ENCODE results near the gene CCNY. TPM values are rescaled to one million over a fixed set of nuclear protein-coding genes. Genes with fewer than 3 reads are reported as not detected.
A peak's percentile ranks its signal among the peaks of the same experiment; 100 is the strongest.

CCNY gene
- total and polyA plus RNA-seq, 3 experiments from 2014 or later, result 15.1 to 65.2 (median 58.4) TPM

GRCh38 chr10:35467186-35467585, 130.9 kb downstream of the CCNY start:
- POLR2A ChIA-PET, result no interaction called here
- H3K4me1 ChIP-seq (ENCODE audit: insufficient read depth, low read length), result peaks cover 62% of the 10 kb centered on the region
- no peaks in the 10 kb centered on the region for H3K9me3 ChIP-seq (ENCODE audit: low read length)
- Mint-ChIP-seq H3K27ac (peak overlapping the region in 1 of 8 donors; percentile 35), H3K9me3 (no peaks in the 10 kb centered on the region), H3K4me1 (peaks cover 41 to 53% (median 52%) of the 10 kb centered on the region in 3 donors), H3K36me3 (no peaks in the 10 kb centered on the region), H3K27me3 (no peaks in the 10 kb centered on the region), H3K4me3 (no peak overlapping the region)
- H3K27me3 ChIP-seq (ENCODE audit: insufficient read depth, low read length, poor library complexity, severe bottlenecking), result no peaks in the 10 kb centered on the region
- no peak for DNase-seq
- CTCF ChIA-PET, result no interaction called here
- H3K27ac ChIP-seq (ENCODE audit: low read depth, low read length), result no peak overlapping the region
- H3K4me3 ChIP-seq (ENCODE audit: low read length), result no peak overlapping the region
- H3K36me3 ChIP-seq (ENCODE audit: insufficient read depth, low read length), result no peaks in the 10 kb centered on the region

- no peaks in the 10 kb centered on the region for H3K9me3 ChIP-seq (ENCODE audit: low read length)
- H3K4me1 Mint-ChIP-seq, result peaks cover 41 to 56% (median 53%) of the 10 kb centered on the region in 3 donors
- no peak for DNase-seq
- peak overlapping the region in 2 of 8 donors; percentile 24 to 53 for H3K27ac Mint-ChIP-seq
- ChIA-PET CTCF (no interaction called here), POLR2A (no interaction called here)
- no peak overlapping the region for H3K4me3 Mint-ChIP-seq
- H3K4me3 ChIP-seq (ENCODE audit: low read length), result no peak overlapping the region
- no peaks in the 10 kb centered on the region for H3K36me3 ChIP-seq (ENCODE audit: insufficient read depth, low read length)
- no peaks in the 10 kb centered on the region for H3K27me3 Mint-ChIP-seq
- H3K4me1 ChIP-seq (ENCODE audit: insufficient read depth, low read length), result peaks cover 32% of the 10 kb centered on the region
- no peaks in the 10 kb centered on the region for H3K27me3 ChIP-seq (ENCODE audit: insufficient read depth, low read length, poor library complexity, severe bottlenecking)
- peaks cover 0 to 4% (median 2%) of the 10 kb centered on the region in 3 donors for H3K36me3 Mint-ChIP-seq
- H3K9me3 Mint-ChIP-seq, result peaks cover 0 to 2% (median 0%) of the 10 kb centered on the region in 5 donors
- H3K27ac ChIP-seq (ENCODE audit: low read depth, low read length), result no peak overlapping the region
These were observed 134.1 kb downstream of the CCNY start for GRCh38 chr10:35470248-35470924.

GRCh38 chr10:35470925-35471315, 134.6 kb downstream of the CCNY start:
- H3K27me3 ChIP-seq (ENCODE audit: insufficient read depth, low read length, poor library complexity, severe bottlenecking), result no peaks in the 10 kb centered on the region
- DNase-seq, result no peak
- no peaks in the 10 kb centered on the region for H3K9me3 ChIP-seq (ENCODE audit: low read length)
- ChIA-PET POLR2A (no interaction called here), CTCF (no interaction called here)
- H3K4me3 ChIP-seq (ENCODE audit: low read length), result no peak overlapping the region
- Mint-ChIP-seq H3K4me3 (no peak overlapping the region), H3K36me3 (peaks cover 0 to 4% (median 2%) of the 10 kb centered on the region in 3 donors), H3K27ac (no peak overlapping the region), H3K9me3 (peaks cover 0 to 2% (median 0%) of the 10 kb centered on the region in 5 donors), H3K4me1 (peaks cover 41 to 56% (median 53%) of the 10 kb centered on the region in 3 donors), H3K27me3 (no peaks in the 10 kb centered on the region)
- no peaks in the 10 kb centered on the region for H3K36me3 ChIP-seq (ENCODE audit: insufficient read depth, low read length)
- H3K4me1 ChIP-seq (ENCODE audit: insufficient read depth, low read length), result peaks cover 27% of the 10 kb centered on the region
- H3K27ac ChIP-seq (ENCODE audit: low read depth, low read length), result no peak overlapping the region

- no peaks in the 10 kb centered on the region for H3K9me3 ChIP-seq (ENCODE audit: low read length)
- ChIA-PET POLR2A (no interaction called here), CTCF (no interaction called here)
- no peak overlapping the region for H3K27ac ChIP-seq (ENCODE audit: low read depth, low read length)
- no peak for DNase-seq
- H3K4me3 ChIP-seq (ENCODE audit: low read length), result no peak overlapping the region
- H3K27me3 ChIP-seq (ENCODE audit: insufficient read depth, low read length, poor library complexity, severe bottlenecking), result no peaks in the 10 kb centered on the region
- peaks cover 0 to 5% (median 0%) of the 10 kb centered on the region in 5 donors for H3K9me3 Mint-ChIP-seq
- H3K4me3 Mint-ChIP-seq, result no peak overlapping the region
- H3K36me3 ChIP-seq (ENCODE audit: insufficient read depth, low read length), result no peaks in the 10 kb centered on the region
- H3K4me1 ChIP-seq (ENCODE audit: insufficient read depth, low read length), result peaks cover 22% of the 10 kb centered on the region
- H3K4me1 Mint-ChIP-seq, result peaks cover 41 to 56% (median 53%) of the 10 kb centered on the region in 3 donors
- H3K27ac Mint-ChIP-seq, result no peak overlapping the region
- H3K36me3 Mint-ChIP-seq, result peaks cover 0 to 4% (median 2%) of the 10 kb centered on the region in 3 donors
- H3K27me3 Mint-ChIP-seq, result no peaks in the 10 kb centered on the region
These were observed 135.1 kb downstream of the CCNY start for GRCh38 chr10:35471435-35471834.

- H3K4me1 ChIP-seq (ENCODE audit: insufficient read depth, low read length), result no peaks in the 10 kb centered on the region
- H3K9me3 ChIP-seq (ENCODE audit: low read length), result no peaks in the 10 kb centered on the region
- peaks cover 20 to 40% (median 32%) of the 10 kb centered on the region in 3 donors for H3K4me1 Mint-ChIP-seq
- no peak overlapping the region for H3K27ac ChIP-seq (ENCODE audit: low read depth, low read length)
- ChIA-PET CTCF (no interaction called here), POLR2A (no interaction called here)
- H3K36me3 ChIP-seq (ENCODE audit: insufficient read depth, low read length), result no peaks in the 10 kb centered on the region
- H3K27me3 ChIP-seq (ENCODE audit: insufficient read depth, low read length, poor library complexity, severe bottlenecking), result no peaks in the 10 kb centered on the region
- peaks cover 0 to 19% (median 2%) of the 10 kb centered on the region in 3 donors for H3K36me3 Mint-ChIP-seq
- no peak overlapping the region for H3K4me3 ChIP-seq (ENCODE audit: low read length)
- peaks cover 0 to 5% (median 0%) of the 10 kb centered on the region in 5 donors for H3K9me3 Mint-ChIP-seq
- H3K27me3 Mint-ChIP-seq, result no peaks in the 10 kb centered on the region
- DNase-seq, result no peak
- no peak overlapping the region for H3K4me3 Mint-ChIP-seq
- peak overlapping the region in 1 of 8 donors; percentile 55 for H3K27ac Mint-ChIP-seq
These were observed 143.8 kb downstream of the CCNY start for GRCh38 chr10:35480142-35480541.

GRCh38 chr10:35481413-35481812, 145.1 kb downstream of the CCNY start:
- Mint-ChIP-seq H3K9me3 (peaks cover 0 to 1% (median 0%) of the 10 kb centered on the region in 5 donors), H3K27ac (peak overlapping the region in 2 of 8 donors; percentile 17 to 86), H3K4me3 (no peak overlapping the region), H3K27me3 (no peaks in the 10 kb centered on the region), H3K36me3 (peaks cover 0 to 26% (median 6%) of the 10 kb centered on the region in 3 donors), H3K4me1 (peaks cover 23 to 49% (median 34%) of the 10 kb centered on the region in 3 donors)
- ChIA-PET POLR2A (no interaction called here), CTCF (no interaction called here)
- Histone ChIP-seq H3K4me1 (ENCODE audit: insufficient read depth, low read length) (no peaks in the 10 kb centered on the region), H3K27ac (ENCODE audit: low read depth, low read length) (no peak overlapping the region), H3K9me3 (ENCODE audit: low read length) (no peaks in the 10 kb centered on the region), H3K27me3 (ENCODE audit: insufficient read depth, low read length, poor library complexity, severe bottlenecking) (no peaks in the 10 kb centered on the region), H3K4me3 (ENCODE audit: low read length) (no peak overlapping the region), H3K36me3 (ENCODE audit: insufficient read depth, low read length) (no peaks in the 10 kb centered on the region)
- DNase-seq, result no peak

- Mint-ChIP-seq H3K27ac (peak overlapping the region in 3 of 8 donors; percentile 0 to 40 (median 1)), H3K9me3 (no peaks in the 10 kb centered on the region), H3K27me3 (no peaks in the 10 kb centered on the region), H3K36me3 (peaks cover 0 to 58% (median 11%) of the 10 kb centered on the region in 3 donors), H3K4me1 (peaks cover 33 to 61% (median 39%) of the 10 kb centered on the region in 3 donors), H3K4me3 (no peak overlapping the region)
- CTCF ChIA-PET, result no interaction called here
- POLR2A ChIA-PET, result no interaction called here
- Histone ChIP-seq H3K36me3 (ENCODE audit: insufficient read depth, low read length) (no peaks in the 10 kb centered on the region), H3K27me3 (ENCODE audit: insufficient read depth, low read length, poor library complexity, severe bottlenecking) (no peaks in the 10 kb centered on the region), H3K9me3 (ENCODE audit: low read length) (no peaks in the 10 kb centered on the region), H3K27ac (ENCODE audit: low read depth, low read length) (no peak overlapping the region), H3K4me3 (ENCODE audit: low read length) (no peak overlapping the region), H3K4me1 (ENCODE audit: insufficient read depth, low read length) (no peaks in the 10 kb centered on the region)
- no peak for DNase-seq
These were observed 150.1 kb downstream of the CCNY start for GRCh38 chr10:35486297-35486990.

- Mint-ChIP-seq H3K9me3 (no peaks in the 10 kb centered on the region), H3K36me3 (peaks cover 0 to 63% (median 15%) of the 10 kb centered on the region in 3 donors), H3K4me3 (no peak overlapping the region), H3K27me3 (no peaks in the 10 kb centered on the region), H3K27ac (peak overlapping the region in 2 of 8 donors; percentile 20 to 66), H3K4me1 (peaks cover 30 to 58% (median 38%) of the 10 kb centered on the region in 3 donors)
- H3K4me1 ChIP-seq (ENCODE audit: insufficient read depth, low read length), result no peaks in the 10 kb centered on the region
- no peaks in the 10 kb centered on the region for H3K9me3 ChIP-seq (ENCODE audit: low read length)
- ChIA-PET POLR2A (no interaction called here), CTCF (no interaction called here)
- H3K27ac ChIP-seq (ENCODE audit: low read depth, low read length), result no peak overlapping the region
- H3K27me3 ChIP-seq (ENCODE audit: insufficient read depth, low read length, poor library complexity, severe bottlenecking), result no peaks in the 10 kb centered on the region
- H3K36me3 ChIP-seq (ENCODE audit: insufficient read depth, low read length), result no peaks in the 10 kb centered on the region
- H3K4me3 ChIP-seq (ENCODE audit: low read length), result no peak overlapping the region
- DNase-seq, result no peak
These were observed 151.2 kb downstream of the CCNY start for GRCh38 chr10:35487336-35488034.

Data from CD8-positive, alpha-beta memory T cell (primary cell).